ENCODE data around the gene C17orf78.
"Not testable (repeated sequence)": the region's sequence is repeated elsewhere in the genome, so short reads cannot be mapped to it uniquely, and the experiment has no call there.

C17orf78 gene

DNA sequence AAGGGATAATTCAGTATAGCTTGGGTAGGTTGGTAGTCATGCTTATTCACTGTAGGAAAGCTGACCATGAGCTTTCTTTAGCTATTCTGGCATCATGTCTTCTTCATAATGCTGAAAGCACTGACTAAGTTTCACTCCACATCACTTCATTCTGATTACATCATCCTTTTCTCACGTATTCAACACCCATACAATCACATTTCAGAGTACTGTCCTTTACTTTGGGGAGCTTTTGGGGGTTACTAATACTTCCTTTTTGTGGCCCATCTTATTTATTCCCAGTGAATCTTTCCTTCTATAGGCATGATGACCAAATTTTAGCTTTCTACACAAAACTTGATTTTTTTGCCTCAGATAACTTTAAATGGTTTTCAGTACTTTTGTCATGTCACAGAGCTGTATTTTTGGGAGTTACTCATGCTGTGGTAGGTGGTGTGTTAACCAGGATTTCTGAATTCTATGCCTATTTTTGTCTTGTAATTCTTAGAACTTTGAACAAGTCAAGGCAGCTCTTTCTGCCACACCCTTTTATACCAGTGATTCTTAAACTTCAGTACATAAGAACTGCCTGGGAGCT, 54.4 kb downstream of the C17orf78 start:
- no peak for DNase-seq (ENCODE audit: low spot score)
- FAIRE-seq = no peak

DNA sequence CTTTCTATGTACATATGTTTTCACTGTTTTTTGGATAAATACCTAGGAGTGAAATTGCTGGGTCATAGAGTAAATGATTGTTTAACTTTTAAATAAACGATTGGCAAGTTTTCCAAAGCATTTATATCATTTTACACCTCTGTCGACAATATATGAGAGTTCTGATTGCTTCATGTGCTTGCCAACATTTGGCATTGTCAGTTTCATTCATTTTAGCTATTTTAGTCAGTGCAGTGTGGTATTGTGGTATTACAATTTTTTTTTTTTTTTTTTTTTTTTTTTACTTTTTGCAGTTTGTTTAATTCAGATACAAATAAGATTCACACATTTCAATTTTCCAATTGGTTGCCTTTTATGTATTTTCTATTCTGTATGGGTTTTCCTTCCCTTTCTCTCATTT, 56.9 kb downstream of the C17orf78 start:
- DNase-seq (ENCODE audit: low spot score) (no peak), FAIRE-seq (no peak)

DNA sequence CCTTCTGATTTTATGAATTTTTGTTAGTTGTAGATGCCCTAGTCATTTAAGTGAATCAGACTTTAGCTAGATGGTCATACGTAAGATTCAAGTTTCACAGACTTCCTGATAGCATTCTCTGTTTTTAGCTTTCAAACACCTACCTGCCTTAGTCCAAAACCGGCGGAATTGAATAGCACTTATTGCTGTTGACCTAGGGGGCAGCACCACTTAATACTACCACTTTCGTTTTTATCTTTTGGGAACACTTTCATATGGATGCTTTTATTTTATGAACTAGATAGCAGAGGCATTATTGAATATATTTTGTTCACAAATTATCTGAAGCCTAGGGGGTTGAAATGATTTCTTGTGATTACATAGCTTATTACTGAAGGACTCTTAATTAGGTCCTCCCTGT, 62.4 kb downstream of the C17orf78 start:
- no peak for FAIRE-seq
- DNase-seq (ENCODE audit: low spot score) = no peak

DNA sequence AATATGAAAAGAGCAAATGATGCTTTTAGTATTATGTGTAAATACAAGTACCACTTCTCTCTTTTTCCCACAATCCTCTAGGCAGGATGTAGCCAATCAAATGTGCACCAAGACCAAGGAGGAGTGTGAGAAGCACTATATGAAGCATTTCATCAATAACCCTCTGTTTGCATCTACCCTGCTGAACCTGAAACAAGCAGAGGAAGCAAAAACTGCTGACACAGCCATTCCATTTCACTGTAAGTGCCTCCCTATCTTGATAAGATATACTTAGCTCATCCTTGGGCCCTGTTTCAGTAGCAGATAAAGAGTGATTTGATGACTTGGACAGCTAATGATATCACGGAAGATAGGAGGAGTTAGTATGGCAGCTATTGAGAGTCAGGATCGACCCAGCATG, 64.6 kb downstream of the C17orf78 start:
- FAIRE-seq (no peak), DNase-seq (ENCODE audit: low spot score) (no peak)

DNA sequence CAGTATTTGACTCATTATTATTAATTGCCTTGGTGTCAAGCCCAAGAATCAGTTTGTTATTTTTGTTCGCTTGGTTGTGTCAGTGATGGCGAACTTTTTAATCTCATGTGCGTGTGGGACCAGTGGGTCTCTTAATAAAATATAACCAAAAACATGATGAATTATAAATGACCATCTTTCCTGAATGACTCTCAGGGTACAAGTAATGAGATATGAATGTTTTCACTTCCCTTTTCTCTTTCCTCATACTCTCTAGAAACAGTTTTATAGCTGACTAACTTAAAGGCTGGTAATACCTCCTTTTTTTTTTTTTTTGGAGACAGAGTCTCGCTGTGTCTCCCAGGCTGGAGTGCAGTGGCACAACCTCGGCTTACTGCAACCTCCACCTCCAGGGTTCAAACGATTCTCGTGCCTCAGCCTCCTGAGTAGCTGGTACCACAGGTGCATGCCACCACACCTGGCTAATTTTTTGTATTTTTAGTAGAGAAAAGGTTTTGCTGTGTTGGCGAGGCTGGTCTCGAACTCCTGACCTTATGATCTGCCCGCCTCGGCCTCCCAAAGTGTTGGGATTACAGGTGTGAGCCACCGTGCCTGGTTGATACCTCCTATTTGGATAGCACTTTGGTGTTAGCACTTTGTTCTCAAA, 65.7 kb downstream of the C17orf78 start:
- DNase-seq (ENCODE audit: low spot score); FAIRE-seq: not testable (repeated sequence)

All from RCC 7860 (cell line).